Karpas-422 (cell line): ENCODE measurements around the gene MICAL1. TPM values are rescaled to one million over a fixed set of nuclear protein-coding genes. Genes with fewer than 3 reads are reported as not detected.

Source experiments
- DNase-seq: peaks from one replicate; pipeline ENCODE4 v3.0.0-alpha.2; 2015
- H2AFZ ChIP-seq: fragments of 200-600 bp; sonication (generic); 2 replicates; pipeline ENCODE4 v1.6.1; 2014; ENCODE audit warnings: antibody characterized with exemption, low read length, mixed read lengths
- H3K27ac ChIP-seq: fragments of 200-600 bp; sonication (generic); 2 replicates; pipeline ENCODE4 v1.5.1; 2014; ENCODE audit warnings: mild to moderate bottlenecking, low read length, moderate library complexity
- H3K27me3 ChIP-seq: fragments of 200-600 bp; sonication (generic); 2 replicates; pipeline ENCODE4 v1.6.1; 2014; ENCODE audit warnings: low read length, mixed read lengths
- H3K36me3 ChIP-seq: fragments of 200-600 bp; sonication (generic); 2 replicates; pipeline ENCODE4 v1.6.1; 2014; ENCODE audit warnings: low read length, mixed read lengths; ENCODE audit not compliant: insufficient read depth
- H3K4me1 ChIP-seq: fragments of 200-600 bp; sonication (generic); 2 replicates; pipeline ENCODE4 v1.6.1; 2014; ENCODE audit warnings: mild to moderate bottlenecking, low read length, mixed read lengths
- H3K4me2 ChIP-seq: fragments of 200-600 bp; sonication (generic); 2 replicates; pipeline ENCODE4 v1.6.1; 2014; ENCODE audit warnings: low read length, low read depth, mild to moderate bottlenecking; ENCODE audit not compliant: poor library complexity, severe bottlenecking
- H3K4me3 ChIP-seq: fragments of 200-600 bp; sonication (generic); 2 replicates; pipeline ENCODE4 v1.5.1; 2014; ENCODE audit warnings: mild to moderate bottlenecking, antibody characterized with exemption, low read length, mixed read lengths
- H3K79me2 ChIP-seq: fragments of 200-600 bp; sonication (generic); 2 replicates; pipeline ENCODE4 v1.6.1; 2014; ENCODE audit warnings: mild to moderate bottlenecking, low read length, mixed read lengths
- H3K9ac ChIP-seq: fragments of 200-600 bp; sonication (generic); 2 replicates; pipeline ENCODE4 v1.6.0; 2014; ENCODE audit warnings: low read length
- H3K9me2 ChIP-seq: fragments of 200-600 bp; sonication (generic), shearing (Covaris generic); replicated peaks from 2 replicates; pipeline ENCODE4 v1.6.0; 2014; ENCODE audit warnings: mild to moderate bottlenecking, low read length, moderate library complexity; ENCODE audit not compliant: insufficient read depth
- H3K9me3 ChIP-seq: fragments of 300-700, 200-600 bp; sonication (generic); 2 replicates; pipeline ENCODE4 v1.6.1; 2014; ENCODE audit warnings: low read length, mixed read lengths
- H4K20me1 ChIP-seq: fragments of 200-600 bp; sonication (generic); 2 replicates; pipeline ENCODE4 v1.6.1; 2014; ENCODE audit warnings: mild to moderate bottlenecking, antibody characterized with exemption, low read length, low read depth; ENCODE audit not compliant: insufficient read depth
- total RNA-seq: library from RNA; depleted of rRNA; stranded (reverse); fragments of >200 nt; shearing (Covaris generic); gene quantifications from 2 replicates; pipeline ENCODE4 v1.2.3, GENCODE V29; 2014; ENCODE audit warnings: low replicate concordance; rRNA removed

MICAL1 gene, protein sequence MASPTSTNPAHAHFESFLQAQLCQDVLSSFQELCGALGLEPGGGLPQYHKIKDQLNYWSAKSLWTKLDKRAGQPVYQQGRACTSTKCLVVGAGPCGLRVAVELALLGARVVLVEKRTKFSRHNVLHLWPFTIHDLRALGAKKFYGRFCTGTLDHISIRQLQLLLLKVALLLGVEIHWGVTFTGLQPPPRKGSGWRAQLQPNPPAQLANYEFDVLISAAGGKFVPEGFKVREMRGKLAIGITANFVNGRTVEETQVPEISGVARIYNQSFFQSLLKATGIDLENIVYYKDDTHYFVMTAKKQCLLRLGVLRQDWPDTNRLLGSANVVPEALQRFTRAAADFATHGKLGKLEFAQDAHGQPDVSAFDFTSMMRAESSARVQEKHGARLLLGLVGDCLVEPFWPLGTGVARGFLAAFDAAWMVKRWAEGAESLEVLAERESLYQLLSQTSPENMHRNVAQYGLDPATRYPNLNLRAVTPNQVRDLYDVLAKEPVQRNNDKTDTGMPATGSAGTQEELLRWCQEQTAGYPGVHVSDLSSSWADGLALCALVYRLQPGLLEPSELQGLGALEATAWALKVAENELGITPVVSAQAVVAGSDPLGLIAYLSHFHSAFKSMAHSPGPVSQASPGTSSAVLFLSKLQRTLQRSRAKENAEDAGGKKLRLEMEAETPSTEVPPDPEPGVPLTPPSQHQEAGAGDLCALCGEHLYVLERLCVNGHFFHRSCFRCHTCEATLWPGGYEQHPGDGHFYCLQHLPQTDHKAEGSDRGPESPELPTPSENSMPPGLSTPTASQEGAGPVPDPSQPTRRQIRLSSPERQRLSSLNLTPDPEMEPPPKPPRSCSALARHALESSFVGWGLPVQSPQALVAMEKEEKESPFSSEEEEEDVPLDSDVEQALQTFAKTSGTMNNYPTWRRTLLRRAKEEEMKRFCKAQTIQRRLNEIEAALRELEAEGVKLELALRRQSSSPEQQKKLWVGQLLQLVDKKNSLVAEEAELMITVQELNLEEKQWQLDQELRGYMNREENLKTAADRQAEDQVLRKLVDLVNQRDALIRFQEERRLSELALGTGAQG
- 59.4 and 71.6 TPM in 2 replicates for total RNA-seq

DNA sequence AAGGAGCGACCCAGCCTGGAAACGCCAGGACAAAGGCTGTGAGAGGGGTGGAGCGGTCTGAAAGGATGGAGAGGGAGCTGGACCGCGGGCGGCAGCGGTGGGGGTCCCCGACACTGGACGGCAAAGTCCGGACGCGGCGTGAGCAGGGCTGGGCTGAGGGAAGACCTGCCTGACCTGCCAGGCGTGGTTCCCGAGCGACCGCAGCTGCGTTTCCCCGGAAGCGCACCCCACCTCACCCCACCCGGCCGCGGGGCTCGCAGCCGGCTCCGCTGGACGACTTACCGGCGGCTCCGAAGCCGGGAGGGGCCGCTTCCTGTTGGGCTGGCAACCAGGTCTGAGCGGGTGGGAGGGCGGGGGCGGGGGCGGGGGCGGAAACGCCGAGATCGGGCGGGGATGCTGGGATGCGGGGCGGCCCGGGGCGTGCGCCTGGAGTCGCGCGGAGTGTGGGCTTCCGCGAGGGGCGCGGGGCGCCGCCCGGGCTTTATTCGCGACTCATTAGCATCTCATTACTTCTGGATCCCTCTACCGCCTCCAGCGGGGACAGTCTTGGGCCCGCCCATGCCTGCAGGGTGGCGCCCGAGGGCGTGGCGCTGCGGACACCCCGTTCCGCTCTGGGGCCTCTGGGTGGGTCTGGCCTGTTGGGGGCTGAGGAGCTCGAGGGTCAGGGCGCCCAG, at the start of gene MICAL1:
TSS of gene MICAL1 (minus strand) at position 336 of the 674 bp plus-strand sequence. CDS start 1,576 bp downstream, outside the sequence.
- peaks cover 25% of the 10 kb centered on the region; the same call in 1 of the 2 replicates for H3K79me2 ChIP-seq
- H3K9ac ChIP-seq = peak within 1 kb of the TSS; percentile 97
- peak within 1 kb of the TSS; percentile 98 for H3K4me3 ChIP-seq
- no peaks in the 10 kb centered on the region for H3K9me3 ChIP-seq
- H3K36me3 ChIP-seq = 0 out of 2 replicates have a peak, but pooled peaks cover 6% of the 10 kb centered on the region
- no peaks in the 10 kb centered on the region for H3K9me2 ChIP-seq
- H3K27me3 ChIP-seq = no peaks in the 10 kb centered on the region
- peak within 1 kb of the TSS; percentile 34; the same call in 1 of the 2 replicates for H2AFZ ChIP-seq
- H3K27ac ChIP-seq = peak within 1 kb of the TSS; percentile 86
- peaks cover 31% of the 10 kb centered on the region for H3K4me1 ChIP-seq
- peak within 1 kb of the TSS; percentile 91 for H3K4me2 ChIP-seq
- DNase-seq = peak; percentile 92
- H4K20me1 ChIP-seq = no peaks in the 10 kb centered on the region

DNA sequence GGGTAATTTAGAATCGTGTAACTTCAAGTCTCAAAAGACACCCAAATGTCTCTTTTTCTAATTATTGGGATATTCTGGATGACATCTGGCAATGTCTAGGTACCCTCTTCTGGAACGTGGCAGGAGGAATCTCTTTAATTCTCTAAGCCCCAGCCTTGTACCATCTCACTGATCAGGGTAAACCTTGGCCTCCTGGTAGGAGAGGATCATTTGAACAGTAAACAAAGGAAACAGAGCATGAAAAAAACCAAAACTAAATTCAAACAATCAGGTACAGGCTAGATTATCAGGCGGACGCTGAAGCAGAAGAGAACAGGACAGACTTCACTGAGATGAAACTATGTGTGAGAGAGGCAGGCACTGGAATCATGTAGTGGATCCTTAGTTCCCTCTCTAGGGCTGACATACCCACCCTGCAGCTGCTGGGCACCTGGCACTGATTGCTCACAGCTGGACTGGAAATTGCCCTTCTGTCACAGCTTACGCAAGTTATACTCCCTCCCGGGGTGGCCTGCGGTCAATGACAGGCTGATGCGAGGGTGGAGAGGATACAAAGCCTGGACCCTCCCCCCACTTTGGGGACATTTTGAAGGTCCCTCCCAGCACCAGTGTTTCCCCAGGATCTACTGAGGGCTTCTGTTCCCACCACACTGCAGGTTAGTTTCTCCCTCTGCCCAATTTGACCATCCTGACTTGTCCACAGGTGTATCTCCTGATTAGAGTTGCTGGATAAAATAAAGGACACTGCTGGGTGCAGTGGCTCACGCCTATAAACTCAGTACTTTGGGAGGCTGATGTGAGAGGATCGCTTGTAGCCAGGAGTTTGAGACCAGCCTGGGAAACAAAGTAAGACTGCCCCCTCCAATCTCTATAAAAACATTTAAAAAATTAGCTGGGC, 48.0 kb upstream of the MICAL1 start:
- no peaks in the 10 kb centered on the region for H3K79me2 ChIP-seq
- no peaks in the 10 kb centered on the region for H3K9me2 ChIP-seq
- H3K36me3 ChIP-seq = no peaks in the 10 kb centered on the region
- H3K9ac ChIP-seq = no peak overlapping the region
- no peak for DNase-seq
- H2AFZ ChIP-seq = no peak overlapping the region
- H3K27me3 ChIP-seq = no peaks in the 10 kb centered on the region
- no peak overlapping the region for H3K4me3 ChIP-seq
- H3K9me3 ChIP-seq = no peaks in the 10 kb centered on the region
- no peaks in the 10 kb centered on the region for H4K20me1 ChIP-seq
- no peak overlapping the region for H3K4me2 ChIP-seq
- no peak overlapping the region for H3K27ac ChIP-seq
- peaks cover 7% of the 10 kb centered on the region for H3K4me1 ChIP-seq

DNA sequence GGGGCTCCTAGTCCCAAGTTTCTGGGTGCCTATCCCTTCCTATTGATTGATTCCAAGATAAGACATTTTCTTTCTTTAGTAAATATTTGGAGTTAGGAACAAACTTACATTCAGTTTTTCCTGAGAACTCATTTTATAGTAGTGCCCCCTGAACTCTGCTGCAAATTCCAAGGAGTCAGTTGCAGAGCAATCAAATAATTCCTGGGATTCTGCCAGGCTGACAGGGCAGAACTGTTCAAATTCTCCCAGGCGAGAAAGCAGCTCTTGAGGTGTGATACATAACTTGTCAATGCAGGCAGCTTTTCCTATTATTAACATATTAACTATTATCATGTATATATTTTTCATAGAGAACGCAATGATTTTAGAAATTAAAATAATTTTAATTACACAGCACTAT, 43.4 kb upstream of the MICAL1 start:
- Histone ChIP-seq H3K4me1 (peaks cover 5% of the 10 kb centered on the region), H3K4me3 (no peak overlapping the region), H3K9me2 (no peaks in the 10 kb centered on the region), H3K79me2 (no peaks in the 10 kb centered on the region), H3K9ac (no peak overlapping the region), H2AFZ (no peak overlapping the region), H3K4me2 (no peak overlapping the region), H3K27ac (no peak overlapping the region), H3K27me3 (no peaks in the 10 kb centered on the region), H4K20me1 (no peaks in the 10 kb centered on the region), H3K36me3 (no peaks in the 10 kb centered on the region), H3K9me3 (no peaks in the 10 kb centered on the region)
- DNase-seq = no peak

DNA sequence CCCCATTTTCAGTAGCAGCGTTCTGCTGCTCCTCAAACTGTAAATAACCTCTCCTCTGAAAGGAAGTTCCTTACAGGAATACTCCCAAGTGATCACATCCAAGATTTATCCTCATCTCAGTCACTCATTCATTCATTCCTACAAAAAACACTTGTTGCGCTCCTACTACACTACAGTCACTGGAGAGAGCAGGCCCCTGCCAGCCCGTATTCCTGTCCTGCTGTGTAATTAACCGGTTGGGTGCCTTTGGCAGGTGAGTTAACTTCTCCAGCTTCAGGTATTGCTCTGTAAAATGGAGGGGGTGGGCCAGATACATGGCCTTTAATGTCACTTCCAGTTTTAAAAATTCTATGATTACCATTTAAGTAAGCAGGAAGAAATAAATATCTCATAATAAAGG, 42.5 kb upstream of the MICAL1 start:
- Histone ChIP-seq H3K27me3 (no peaks in the 10 kb centered on the region), H3K4me3 (no peak overlapping the region), H3K9ac (no peak overlapping the region), H3K9me2 (no peaks in the 10 kb centered on the region), H3K79me2 (no peaks in the 10 kb centered on the region), H3K36me3 (no peaks in the 10 kb centered on the region), H3K27ac (no peak overlapping the region), H3K9me3 (no peaks in the 10 kb centered on the region), H3K4me2 (no peak overlapping the region), H3K4me1 (peaks cover 13% of the 10 kb centered on the region), H4K20me1 (no peaks in the 10 kb centered on the region), H2AFZ (no peak overlapping the region)
- DNase-seq = no peak

DNA sequence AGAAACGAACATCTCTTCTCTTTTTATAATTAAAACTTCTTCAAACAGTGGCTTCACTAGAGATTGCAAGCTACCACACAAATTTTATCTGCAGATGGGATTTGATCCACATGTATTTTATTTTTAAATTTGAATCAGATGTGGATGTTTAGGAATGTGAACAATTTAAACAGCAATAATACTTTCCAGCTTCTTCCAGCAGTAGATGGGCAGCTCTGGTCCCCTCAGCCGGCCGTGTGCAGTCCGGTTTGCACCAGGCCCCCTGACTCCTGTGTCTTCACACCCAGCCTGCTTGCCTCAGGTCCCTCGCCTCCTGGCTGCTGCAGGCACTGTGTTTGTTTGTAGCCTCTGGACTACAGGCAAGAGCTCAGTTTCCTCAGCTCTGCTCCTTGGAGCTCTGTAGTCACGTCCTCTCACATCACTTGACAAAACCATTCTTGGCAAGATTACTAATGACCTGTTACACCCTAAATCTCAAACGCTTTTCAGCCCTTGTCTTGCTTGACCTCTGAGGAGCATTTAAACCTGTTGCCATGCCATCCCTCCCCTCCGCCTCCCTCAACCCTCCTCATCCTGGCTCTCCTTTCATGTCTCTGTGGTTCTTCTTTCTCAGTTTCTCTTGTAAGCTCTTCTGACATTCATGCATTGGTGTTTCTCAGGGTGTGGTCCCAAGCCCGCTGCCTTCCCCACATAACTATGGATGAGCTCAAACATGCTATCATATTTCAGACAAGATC, 40.6 kb upstream of the MICAL1 start:
- peaks cover 27% of the 10 kb centered on the region for H3K4me1 ChIP-seq
- no peak overlapping the region for H2AFZ ChIP-seq
- no peak overlapping the region for H3K4me2 ChIP-seq
- DNase-seq = no peak
- no peaks in the 10 kb centered on the region for H3K9me3 ChIP-seq
- no peaks in the 10 kb centered on the region for H3K9me2 ChIP-seq
- H4K20me1 ChIP-seq = no peaks in the 10 kb centered on the region
- no peaks in the 10 kb centered on the region for H3K36me3 ChIP-seq
- H3K27me3 ChIP-seq = no peaks in the 10 kb centered on the region
- H3K27ac ChIP-seq = no peak overlapping the region
- no peaks in the 10 kb centered on the region for H3K79me2 ChIP-seq
- no peak overlapping the region for H3K9ac ChIP-seq
- H3K4me3 ChIP-seq = no peak overlapping the region

DNA sequence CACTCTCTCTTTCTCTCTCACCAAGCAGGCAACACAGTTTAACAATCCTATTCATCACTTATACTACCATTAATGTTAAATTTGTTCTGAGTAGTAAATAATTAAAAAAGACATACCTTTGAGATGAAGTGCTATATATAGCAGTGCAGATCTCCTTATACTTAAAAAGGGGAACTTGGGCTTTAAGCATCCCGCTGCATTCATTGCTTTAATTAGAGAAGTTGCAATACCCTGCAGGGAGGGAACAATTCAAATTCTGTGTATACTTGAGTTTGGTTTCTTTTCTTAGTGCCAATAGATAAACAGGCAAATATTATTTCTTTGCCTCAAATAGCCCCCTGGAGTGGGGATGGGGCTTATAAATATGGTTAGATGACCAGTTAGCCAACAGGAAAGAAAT, 38.3 kb upstream of the MICAL1 start:
- Histone ChIP-seq H3K27ac (no peak overlapping the region), H4K20me1 (no peaks in the 10 kb centered on the region), H3K9ac (no peak overlapping the region), H3K9me2 (no peaks in the 10 kb centered on the region), H3K9me3 (no peaks in the 10 kb centered on the region), H3K4me1 (peaks cover 33% of the 10 kb centered on the region), H3K4me3 (no peak overlapping the region), H3K79me2 (no peaks in the 10 kb centered on the region), H3K27me3 (no peaks in the 10 kb centered on the region), H3K36me3 (no peaks in the 10 kb centered on the region), H3K4me2 (peak overlapping the region; percentile 30), H2AFZ (no peak overlapping the region)
- peak; percentile 57 for DNase-seq
